Effector memory CD4-positive, alpha-beta T cell (primary cell): ENCODE measurements around the gene CCDC39.

Experiments used
- DNase-seq, 3 donors: peaks; one replicate each; pipeline ENCODE4 v3.0.0-alpha.2; 2020
- H3K27ac ChIP-seq: 2 replicates; pipeline ENCODE4 v1.7.0; 2013; ENCODE audit warnings: mild to moderate bottlenecking, low read length, moderate library complexity; ENCODE audit not compliant: insufficient read depth, poor library complexity, severe bottlenecking
- H3K27me3 ChIP-seq: replicated peaks from 2 replicates; pipeline ENCODE4 v1.7.0; 2013; ENCODE audit warnings: mild to moderate bottlenecking, low read length; ENCODE audit not compliant: insufficient read depth, control insufficient read depth, poor library complexity, severe bottlenecking
- H3K36me3 ChIP-seq: 2 replicates; pipeline ENCODE4 v1.7.0; 2013; ENCODE audit warnings: mild to moderate bottlenecking, low read length, moderate library complexity; ENCODE audit not compliant: control insufficient read depth, insufficient read depth
- H3K4me1 ChIP-seq: 2 replicates; pipeline ENCODE4 v1.7.0; 2013; ENCODE audit warnings: low read length, mild to moderate bottlenecking; ENCODE audit not compliant: control insufficient read depth, insufficient read depth, poor library complexity, severe bottlenecking
- H3K4me3 ChIP-seq: 2 replicates; pipeline ENCODE4 v1.7.0; 2013; ENCODE audit warnings: low read length, low read depth, mild to moderate bottlenecking; ENCODE audit not compliant: insufficient read depth, poor library complexity, severe bottlenecking
- H3K9me3 ChIP-seq: 2 replicates; pipeline ENCODE4 v1.7.0; 2013; ENCODE audit warnings: mild to moderate bottlenecking, low read length, moderate library complexity; ENCODE audit not compliant: control insufficient read depth

Gene CCDC39

DNA sequence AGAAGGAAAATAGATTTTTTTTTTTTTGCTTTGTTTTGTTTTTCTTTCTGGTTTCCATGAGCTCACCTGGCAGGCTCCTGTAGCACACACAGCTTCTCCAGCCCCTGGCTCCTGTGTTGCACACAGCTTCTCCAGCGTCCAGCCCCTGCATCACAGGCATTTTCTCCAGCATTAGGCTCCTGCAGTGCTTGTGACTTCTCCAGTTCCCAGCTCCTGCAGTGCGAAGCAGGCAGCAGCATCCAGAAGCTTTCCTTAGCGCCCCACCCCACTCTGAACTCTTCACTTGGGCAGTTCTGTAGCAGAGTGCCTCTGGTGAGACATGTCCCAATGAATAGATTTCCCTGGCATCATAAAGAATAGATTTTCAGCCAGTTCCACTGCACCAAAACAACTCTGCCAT, 5.5 kb upstream of the CCDC39 start:
- Histone ChIP-seq H3K36me3 (no peaks in the 10 kb centered on the region), H3K27me3 (no peaks in the 10 kb centered on the region), H3K9me3 (no peaks in the 10 kb centered on the region), H3K4me1 (peaks cover 4% of the 10 kb centered on the region), H3K4me3 (no peak overlapping the region), H3K27ac (no peak overlapping the region)
- no peak for DNase-seq

GRCh38 chr3:180683816-180684215, 4.5 kb upstream of the CCDC39 start:
- Histone ChIP-seq H3K4me1 (peaks cover 12% of the 10 kb centered on the region), H3K9me3 (no peaks in the 10 kb centered on the region)

GRCh38 chr3:180680097-180680430, 775 bp upstream of the CCDC39 start:
- H3K4me3 ChIP-seq: peak overlapping the region; percentile 79
- no peak overlapping the region for H3K27ac ChIP-seq
- H3K27me3 ChIP-seq: peaks cover 7% of the 10 kb centered on the region
- peaks cover 15% of the 10 kb centered on the region for H3K4me1 ChIP-seq
- DNase-seq: no peak
- no peaks in the 10 kb centered on the region for H3K9me3 ChIP-seq
- no peaks in the 10 kb centered on the region for H3K36me3 ChIP-seq

More at GRCh38 chr3:180683816-180684215, 4.5 kb upstream of the CCDC39 start:
- H3K27me3 ChIP-seq: no peaks in the 10 kb centered on the region
- H3K27ac ChIP-seq: no peak overlapping the region
- H3K4me3 ChIP-seq: no peak overlapping the region
- H3K36me3 ChIP-seq: no peaks in the 10 kb centered on the region
- DNase-seq: no peak

- Histone ChIP-seq H3K9me3 (no peaks in the 10 kb centered on the region), H3K36me3 (no peaks in the 10 kb centered on the region), H3K27me3 (peaks cover 7% of the 10 kb centered on the region), H3K4me3 (no peak overlapping the region), H3K4me1 (peaks cover 15% of the 10 kb centered on the region), H3K27ac (no peak overlapping the region)
- no peak for DNase-seq
These were observed 1.1 kb downstream of the CCDC39 start for GRCh38 chr3:180678231-180678630.

DNA sequence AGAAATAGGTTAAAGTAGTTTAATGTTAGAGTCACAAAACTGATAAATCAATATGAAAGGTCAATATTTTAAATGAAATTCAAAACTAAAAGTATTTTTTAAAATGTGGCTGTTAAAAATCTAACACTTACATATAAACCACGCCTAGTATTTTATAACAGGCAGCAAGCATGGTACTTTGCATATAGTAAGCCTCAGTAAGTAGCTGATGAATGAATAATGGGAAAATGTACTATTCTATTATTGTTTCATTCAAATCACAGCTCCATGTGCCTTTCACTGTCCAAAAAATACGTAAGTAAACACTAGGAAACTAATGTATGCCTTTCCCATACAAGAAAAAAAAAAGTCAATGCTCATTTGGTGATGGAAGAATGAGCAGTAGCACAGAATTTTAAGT, 17.8 kb downstream of the CCDC39 start:
- DNase-seq: no peak
- no peaks in the 10 kb centered on the region for H3K36me3 ChIP-seq
- H3K9me3 ChIP-seq: no peaks in the 10 kb centered on the region
- H3K4me1 ChIP-seq: no peaks in the 10 kb centered on the region
- no peak overlapping the region for H3K4me3 ChIP-seq
- no peaks in the 10 kb centered on the region for H3K27me3 ChIP-seq
- H3K27ac ChIP-seq: no peak overlapping the region

GRCh38 chr3:180657094-180657493, 22.2 kb downstream of the CCDC39 start:
- H3K9me3 ChIP-seq: no peaks in the 10 kb centered on the region
- no peak overlapping the region for H3K4me3 ChIP-seq
- no peaks in the 10 kb centered on the region for H3K27me3 ChIP-seq
- DNase-seq: no peak
- H3K27ac ChIP-seq: no peak overlapping the region
- no peaks in the 10 kb centered on the region for H3K36me3 ChIP-seq
- no peaks in the 10 kb centered on the region for H3K4me1 ChIP-seq

DNA sequence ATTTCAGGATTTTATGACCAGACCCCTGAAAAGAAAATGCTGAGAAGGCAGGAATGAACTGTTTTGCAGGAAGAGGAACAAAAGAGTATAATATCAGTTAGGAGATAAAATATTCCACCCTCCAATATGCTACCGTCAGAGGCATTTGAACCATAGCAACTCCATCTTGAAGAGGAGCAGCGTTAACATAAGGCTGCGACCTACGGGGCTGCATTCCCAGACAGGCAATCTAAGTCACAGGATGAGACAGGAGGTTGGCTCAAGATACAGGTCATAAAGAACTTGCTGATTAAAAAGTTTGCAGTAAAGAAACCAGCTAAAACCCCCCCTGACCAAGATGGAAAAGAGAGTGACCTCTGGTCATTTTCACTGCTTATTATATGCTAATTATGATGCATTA, 22.9 kb downstream of the CCDC39 start:
- Histone ChIP-seq H3K4me3 (no peak overlapping the region), H3K9me3 (no peaks in the 10 kb centered on the region), H3K27me3 (no peaks in the 10 kb centered on the region), H3K4me1 (no peaks in the 10 kb centered on the region), H3K27ac (no peak overlapping the region), H3K36me3 (no peaks in the 10 kb centered on the region)
- DNase-seq: no peak

- H3K36me3 ChIP-seq: no peaks in the 10 kb centered on the region
- H3K27ac ChIP-seq: no peak overlapping the region
- no peaks in the 10 kb centered on the region for H3K4me1 ChIP-seq
- no peak overlapping the region for H3K4me3 ChIP-seq
- DNase-seq: no peak
- no peaks in the 10 kb centered on the region for H3K9me3 ChIP-seq
- H3K27me3 ChIP-seq: peaks cover 3% of the 10 kb centered on the region
These were observed 33.0 kb downstream of the CCDC39 start for GRCh38 chr3:180646187-180646790.

DNA sequence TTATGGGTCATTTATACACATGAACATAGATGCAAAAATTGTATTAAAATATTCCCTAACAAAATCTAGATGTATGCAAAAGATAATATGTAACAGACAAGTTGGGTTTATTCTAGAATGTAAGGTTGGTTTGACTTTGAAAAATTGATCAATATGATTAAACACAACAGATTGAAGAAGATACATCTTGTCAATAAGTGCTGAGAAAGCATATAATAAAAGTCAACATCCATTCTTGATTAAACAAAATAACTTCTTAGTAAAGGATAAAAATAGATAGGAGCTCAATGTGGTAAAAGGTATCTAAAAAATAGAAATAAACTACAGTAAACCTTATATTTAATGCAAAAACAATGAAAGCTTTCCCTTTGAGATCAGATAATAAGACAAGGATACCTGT, 38.3 kb downstream of the CCDC39 start:
- Histone ChIP-seq H3K9me3 (no peaks in the 10 kb centered on the region), H3K27ac (no peak overlapping the region), H3K27me3 (no peaks in the 10 kb centered on the region), H3K36me3 (no peaks in the 10 kb centered on the region), H3K4me3 (no peak overlapping the region), H3K4me1 (no peaks in the 10 kb centered on the region)
- DNase-seq: no peak

GRCh38 chr3:180633722-180634121, 45.6 kb downstream of the CCDC39 start:
- Histone ChIP-seq H3K4me1 (no peaks in the 10 kb centered on the region), H3K9me3 (no peaks in the 10 kb centered on the region), H3K27ac (no peak overlapping the region), H3K36me3 (no peaks in the 10 kb centered on the region), H3K4me3 (no peak overlapping the region), H3K27me3 (no peaks in the 10 kb centered on the region)
- no peak for DNase-seq
